Parathyroid adenoma (tissue), 2 donors: Measurements from ENCODE around the gene TACC3.

Experiments
- H2AFZ ChIP-seq: fragments of 300-600 bp; sonication (generic); one replicate; pipeline ENCODE4 v1.7.0; 2017; ENCODE audit warnings: antibody characterized with exemption, mild to moderate bottlenecking
- H3K27ac ChIP-seq: fragments of 300-600 bp; sonication (generic); one replicate; pipeline ENCODE4 v1.7.0; 2017
- H3K27me3 ChIP-seq: fragments of 300-600 bp; sonication (generic); one replicate; pipeline ENCODE4 v1.7.0; 2017; ENCODE audit warnings: low read length; ENCODE audit not compliant: control insufficient read depth, insufficient read depth
- H3K36me3 ChIP-seq: fragments of 300-600 bp; sonication (generic); one replicate; pipeline ENCODE4 v1.7.0; 2017; ENCODE audit warnings: low read length; ENCODE audit not compliant: control insufficient read depth, insufficient read depth
- H3K4me1 ChIP-seq: fragments of 300-600 bp; sonication (generic); one replicate; pipeline ENCODE4 v1.7.0; 2017; ENCODE audit warnings: control low read depth
- H3K4me2 ChIP-seq: fragments of 300-600 bp; sonication (generic); one replicate; pipeline ENCODE4 v1.7.0; 2017; ENCODE audit warnings: low read length
- H3K4me3 ChIP-seq: fragments of 300-600 bp; sonication (generic); one replicate; pipeline ENCODE4 v1.7.0; 2017; ENCODE audit warnings: low read depth, low read length
- H3K79me2 ChIP-seq: fragments of 300-600 bp; sonication (generic); one replicate; pipeline ENCODE4 v1.7.0; 2017; ENCODE audit warnings: control low read depth
- H3K9ac ChIP-seq: fragments of 300-600 bp; sonication (generic); one replicate; pipeline ENCODE4 v1.7.0; 2017; ENCODE audit warnings: mild to moderate bottlenecking
- H3K9me3 ChIP-seq: fragments of 300-600 bp; sonication (generic); one replicate; pipeline ENCODE4 v1.7.0; 2017; ENCODE audit warnings: low read length; ENCODE audit not compliant: control insufficient read depth
- CTCF ChIP-seq: fragments of 300-600 bp; sonication (generic); IDR thresholded peaks from one replicate; pipeline ENCODE4 v1.7.0; 2017; ENCODE audit warnings: antibody characterized with exemption, mild to moderate bottlenecking
- donor health status: primary hyperparathyroidism.

Gene TACC3

GRCh38 chr4:1739358-1739757 is 18.0 kb downstream of the TACC3 start:
- Histone ChIP-seq H3K79me2 (no peaks in the 10 kb centered on the region), H3K4me1 (no peaks in the 10 kb centered on the region), H3K9ac (no peak overlapping the region), H3K4me2 (no peak overlapping the region), H3K9me3 (no peaks in the 10 kb centered on the region), H3K4me3 (no peak overlapping the region), H2AFZ (no peak overlapping the region), H3K27me3 (no peaks in the 10 kb centered on the region), H3K36me3 (no peaks in the 10 kb centered on the region), H3K27ac (no peak overlapping the region)
- TF ChIP-seq CTCF, result no peak

GRCh38 chr4:1740021-1740545 is 18.8 kb downstream of the TACC3 start:
- H3K27me3 ChIP-seq, result no peaks in the 10 kb centered on the region
- no peaks in the 10 kb centered on the region for H3K9me3 ChIP-seq
- no peak for TF ChIP-seq CTCF
- no peak overlapping the region for H3K4me3 ChIP-seq
- no peak overlapping the region for H2AFZ ChIP-seq
- H3K79me2 ChIP-seq, result no peaks in the 10 kb centered on the region
- no peak overlapping the region for H3K27ac ChIP-seq
- no peaks in the 10 kb centered on the region for H3K36me3 ChIP-seq
- no peak overlapping the region for H3K9ac ChIP-seq
- no peak overlapping the region for H3K4me2 ChIP-seq
- no peaks in the 10 kb centered on the region for H3K4me1 ChIP-seq

- Histone ChIP-seq H3K4me1 (no peaks in the 10 kb centered on the region), H3K4me3 (no peak overlapping the region), H3K27ac (no peak overlapping the region), H3K9me3 (no peaks in the 10 kb centered on the region), H3K27me3 (no peaks in the 10 kb centered on the region), H3K79me2 (no peaks in the 10 kb centered on the region), H3K36me3 (no peaks in the 10 kb centered on the region), H3K9ac (no peak overlapping the region), H3K4me2 (no peak overlapping the region), H2AFZ (no peak overlapping the region)
- no peak for TF ChIP-seq CTCF
These were observed 19.9 kb downstream of the TACC3 start for GRCh38 chr4:1741208-1741607.

- H3K4me1 ChIP-seq, result no peaks in the 10 kb centered on the region
- H3K27me3 ChIP-seq, result no peaks in the 10 kb centered on the region
- no peaks in the 10 kb centered on the region for H3K36me3 ChIP-seq
- H3K27ac ChIP-seq, result no peak overlapping the region
- no peak for TF ChIP-seq CTCF
- no peak overlapping the region for H2AFZ ChIP-seq
- H3K4me2 ChIP-seq, result no peak overlapping the region
- H3K9me3 ChIP-seq, result no peaks in the 10 kb centered on the region
- H3K79me2 ChIP-seq, result no peaks in the 10 kb centered on the region
- no peak overlapping the region for H3K4me3 ChIP-seq
- H3K9ac ChIP-seq, result no peak overlapping the region
These were observed 22.2 kb downstream of the TACC3 start for GRCh38 chr4:1743551-1743950.

- no peaks in the 10 kb centered on the region for H3K4me1 ChIP-seq
- H3K4me3 ChIP-seq, result no peak overlapping the region
- H3K36me3 ChIP-seq, result no peaks in the 10 kb centered on the region
- no peaks in the 10 kb centered on the region for H3K9me3 ChIP-seq
- H3K27ac ChIP-seq, result no peak overlapping the region
- no peaks in the 10 kb centered on the region for H3K79me2 ChIP-seq
- H2AFZ ChIP-seq, result no peak overlapping the region
- H3K9ac ChIP-seq, result no peak overlapping the region
- H3K27me3 ChIP-seq, result no peaks in the 10 kb centered on the region
- no peak overlapping the region for H3K4me2 ChIP-seq
- TF ChIP-seq CTCF, result no peak
These were observed 22.7 kb downstream of the TACC3 start for GRCh38 chr4:1743975-1744374.
